ENCODE data around the gene PPP1CA.

DNA sequence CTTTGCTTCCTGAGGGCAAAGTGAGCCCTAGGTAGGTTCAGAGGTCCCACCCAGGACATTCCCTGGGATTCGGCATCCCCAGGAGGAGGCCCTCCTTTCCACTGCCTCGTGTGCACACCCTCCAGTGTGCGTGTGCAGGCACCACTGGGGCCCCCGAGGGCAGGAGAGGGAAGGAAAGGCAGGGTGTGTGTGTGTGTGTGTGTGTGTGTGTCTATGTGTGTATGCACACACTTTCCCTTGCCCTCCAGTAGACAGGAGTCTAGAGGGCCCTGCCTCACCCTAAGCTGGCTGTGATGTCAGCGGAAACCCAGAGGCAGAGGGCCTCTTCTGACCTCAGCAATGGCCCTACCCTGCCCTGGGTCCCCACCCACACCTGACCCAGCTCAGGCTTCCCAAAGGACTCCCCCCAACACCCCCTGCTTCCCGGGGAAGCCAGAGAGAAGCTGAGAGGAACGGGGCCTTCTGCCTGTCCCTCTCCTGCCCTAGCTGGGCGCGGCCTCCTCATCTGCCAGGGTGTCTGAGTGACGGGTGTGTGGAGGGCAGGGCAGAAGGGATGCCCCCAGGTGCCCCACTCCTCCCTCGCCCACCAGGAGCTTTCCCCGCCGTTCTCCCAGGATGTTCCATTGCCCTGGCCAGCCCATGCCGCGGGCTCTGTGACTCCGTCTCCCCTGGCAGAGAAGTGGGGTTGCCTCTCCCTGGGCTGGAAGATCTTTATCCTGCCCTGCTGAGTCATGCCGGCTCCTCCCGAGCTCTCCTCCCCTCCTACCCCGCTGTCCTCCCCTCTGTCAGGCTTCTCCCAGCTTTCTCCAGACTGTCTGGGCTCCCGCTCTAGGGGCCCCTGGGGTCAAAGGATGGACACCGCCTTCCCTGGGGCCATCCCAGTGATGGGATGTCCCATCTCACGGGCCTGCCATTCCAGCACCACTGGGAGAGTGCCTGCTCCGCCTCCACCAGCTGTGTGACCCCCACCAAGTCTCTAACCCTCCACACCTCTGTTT lies 22.3 kb downstream of the PPP1CA start:
- no peak for TF ChIP-seq SIN3A (IDR thresholded peaks at IDR 0.05; ENCODE audit: borderline replicate concordance, insufficient read depth, low read length)
- TF ChIP-seq, protein P1, sequence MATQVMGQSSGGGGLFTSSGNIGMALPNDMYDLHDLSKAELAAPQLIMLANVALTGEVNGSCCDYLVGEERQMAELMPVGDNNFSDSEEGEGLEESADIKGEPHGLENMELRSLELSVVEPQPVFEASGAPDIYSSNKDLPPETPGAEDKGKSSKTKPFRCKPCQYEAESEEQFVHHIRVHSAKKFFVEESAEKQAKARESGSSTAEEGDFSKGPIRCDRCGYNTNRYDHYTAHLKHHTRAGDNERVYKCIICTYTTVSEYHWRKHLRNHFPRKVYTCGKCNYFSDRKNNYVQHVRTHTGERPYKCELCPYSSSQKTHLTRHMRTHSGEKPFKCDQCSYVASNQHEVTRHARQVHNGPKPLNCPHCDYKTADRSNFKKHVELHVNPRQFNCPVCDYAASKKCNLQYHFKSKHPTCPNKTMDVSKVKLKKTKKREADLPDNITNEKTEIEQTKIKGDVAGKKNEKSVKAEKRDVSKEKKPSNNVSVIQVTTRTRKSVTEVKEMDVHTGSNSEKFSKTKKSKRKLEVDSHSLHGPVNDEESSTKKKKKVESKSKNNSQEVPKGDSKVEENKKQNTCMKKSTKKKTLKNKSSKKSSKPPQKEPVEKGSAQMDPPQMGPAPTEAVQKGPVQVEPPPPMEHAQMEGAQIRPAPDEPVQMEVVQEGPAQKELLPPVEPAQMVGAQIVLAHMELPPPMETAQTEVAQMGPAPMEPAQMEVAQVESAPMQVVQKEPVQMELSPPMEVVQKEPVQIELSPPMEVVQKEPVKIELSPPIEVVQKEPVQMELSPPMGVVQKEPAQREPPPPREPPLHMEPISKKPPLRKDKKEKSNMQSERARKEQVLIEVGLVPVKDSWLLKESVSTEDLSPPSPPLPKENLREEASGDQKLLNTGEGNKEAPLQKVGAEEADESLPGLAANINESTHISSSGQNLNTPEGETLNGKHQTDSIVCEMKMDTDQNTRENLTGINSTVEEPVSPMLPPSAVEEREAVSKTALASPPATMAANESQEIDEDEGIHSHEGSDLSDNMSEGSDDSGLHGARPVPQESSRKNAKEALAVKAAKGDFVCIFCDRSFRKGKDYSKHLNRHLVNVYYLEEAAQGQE (IDR thresholded peaks at IDR 0.05; ENCODE audit: insufficient read depth in 1 of 2, low read depth in 2 of 2, low read length in 2 of 2), result no peak

Measured in PFSK-1 (cell line).